Transverse colon (tissue), 4 donors: ENCODE results near the gene DOCK2.

Experiments
- EP300 ChIP-seq: sonication (generic); formaldehyde crosslinking; IDR thresholded peaks from one replicate; pipeline ENCODE4 v1.6.1; 2017; ENCODE audit warnings: antibody characterized with exemption, low read depth
- POLR2A ChIP-seq: fragments of 450-650 bp; IDR thresholded peaks from one replicate; pipeline ENCODE4 v1.6.1; 2016; ENCODE audit warnings: antibody characterized with exemption, mild to moderate bottlenecking, moderate library complexity
- POLR2AphosphoS5 ChIP-seq, 3 donors: sonication (generic); formaldehyde crosslinking; IDR thresholded peaks; one replicate each; pipeline ENCODE4 v1.6.1; 2016; ENCODE audit warnings: antibody characterized with exemption in 3 of 3
- TF ChIP-seq, protein P1 (sequence below), 5 experiments: fragments of 200-600 bp in 3 of 5; fragments of 450-650 bp in 2 of 5; sonication (generic) in 3 of 5; IDR thresholded peaks; 1 replicate in 2 of 5; 2 replicates in 3 of 5; pipeline ENCODE4 v1.5.1; 2016 to 2017; ENCODE audit warnings: antibody characterized with exemption in 5 of 5, inconsistent platforms in 3 of 5, mild to moderate bottlenecking in 2 of 5, moderate library complexity in 1 of 5

DNA sequence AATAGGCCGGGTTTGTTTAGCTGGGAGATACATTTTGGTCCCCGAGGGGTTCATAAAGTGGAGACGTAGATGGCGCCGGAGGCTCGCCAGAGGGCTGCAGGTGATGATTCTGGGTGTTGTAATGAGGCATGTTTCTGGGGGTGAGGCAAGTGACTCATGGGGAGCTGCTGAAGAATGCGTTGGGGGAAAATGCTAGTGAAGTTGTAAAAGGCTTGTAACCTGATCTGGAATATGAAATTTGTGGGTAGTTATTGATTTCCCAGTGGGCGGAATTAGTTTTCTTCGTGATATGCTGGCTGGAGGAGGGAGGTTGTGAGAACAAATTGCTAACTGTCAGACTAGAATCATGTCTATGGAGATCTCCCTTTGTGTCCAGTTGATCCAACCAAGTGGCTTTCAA, 158.3 kb downstream of the DOCK2 start:
- no peak for TF ChIP-seq POLR2A
- TF ChIP-seq, protein P1, sequence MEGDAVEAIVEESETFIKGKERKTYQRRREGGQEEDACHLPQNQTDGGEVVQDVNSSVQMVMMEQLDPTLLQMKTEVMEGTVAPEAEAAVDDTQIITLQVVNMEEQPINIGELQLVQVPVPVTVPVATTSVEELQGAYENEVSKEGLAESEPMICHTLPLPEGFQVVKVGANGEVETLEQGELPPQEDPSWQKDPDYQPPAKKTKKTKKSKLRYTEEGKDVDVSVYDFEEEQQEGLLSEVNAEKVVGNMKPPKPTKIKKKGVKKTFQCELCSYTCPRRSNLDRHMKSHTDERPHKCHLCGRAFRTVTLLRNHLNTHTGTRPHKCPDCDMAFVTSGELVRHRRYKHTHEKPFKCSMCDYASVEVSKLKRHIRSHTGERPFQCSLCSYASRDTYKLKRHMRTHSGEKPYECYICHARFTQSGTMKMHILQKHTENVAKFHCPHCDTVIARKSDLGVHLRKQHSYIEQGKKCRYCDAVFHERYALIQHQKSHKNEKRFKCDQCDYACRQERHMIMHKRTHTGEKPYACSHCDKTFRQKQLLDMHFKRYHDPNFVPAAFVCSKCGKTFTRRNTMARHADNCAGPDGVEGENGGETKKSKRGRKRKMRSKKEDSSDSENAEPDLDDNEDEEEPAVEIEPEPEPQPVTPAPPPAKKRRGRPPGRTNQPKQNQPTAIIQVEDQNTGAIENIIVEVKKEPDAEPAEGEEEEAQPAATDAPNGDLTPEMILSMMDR (IDR thresholded peaks at IDR 0.05): no peak
- no peak for TF ChIP-seq EP300
- no peak for TF ChIP-seq POLR2AphosphoS5 (IDR thresholded peaks at IDR 0.05)
